ENCODE measurements around the gene SLC31A1.

SLC31A1 gene

DNA sequence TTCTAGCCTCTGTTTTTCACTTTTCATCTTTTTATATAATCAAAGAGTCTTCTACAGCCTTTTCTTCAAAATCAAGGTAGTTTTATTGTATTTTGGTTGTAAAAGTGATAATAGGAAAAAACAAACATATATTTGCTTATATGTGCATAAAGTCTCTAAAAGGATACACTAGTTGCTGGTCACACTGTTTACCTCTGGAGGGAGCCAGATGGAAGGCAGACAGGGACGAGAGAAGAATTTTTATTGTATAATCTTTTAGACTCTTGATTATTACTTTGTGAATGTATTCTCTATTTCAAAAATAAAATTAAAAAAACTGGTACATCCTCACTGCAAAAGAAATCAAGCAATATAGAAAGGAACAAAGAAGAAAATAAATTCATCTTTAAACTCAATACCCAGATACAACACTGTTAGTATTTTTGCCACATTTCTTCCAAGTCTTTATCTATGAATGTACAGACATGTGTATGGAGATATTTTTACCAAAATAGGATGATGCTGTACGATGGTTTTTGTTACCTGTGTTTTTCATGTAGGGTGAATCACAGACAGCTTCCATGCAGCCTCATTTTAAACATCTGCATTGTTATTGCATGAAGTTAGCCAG lies 88.0 kb downstream of the SLC31A1 start:
- no peak for DNase-seq

DNA sequence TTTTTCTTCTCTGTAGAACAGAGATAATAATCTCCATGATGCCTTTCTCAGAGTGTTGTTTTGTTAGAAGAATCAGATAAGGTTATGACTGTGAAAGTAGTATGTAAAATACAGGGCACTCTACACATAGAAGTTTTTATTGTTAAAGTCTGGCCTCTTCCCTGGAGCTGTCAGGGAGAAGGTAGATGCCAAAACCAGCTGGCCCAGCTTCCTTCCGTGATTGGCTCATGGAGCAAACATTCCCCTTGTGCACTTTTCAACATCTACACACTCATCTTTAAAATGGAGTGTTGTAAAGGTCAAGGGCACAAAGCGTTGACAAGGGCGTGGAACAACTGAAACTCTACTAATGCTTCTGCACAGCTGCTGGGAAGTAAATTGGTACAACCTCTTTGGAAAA lies 89.2 kb downstream of the SLC31A1 start:
- no peak for DNase-seq

DNA sequence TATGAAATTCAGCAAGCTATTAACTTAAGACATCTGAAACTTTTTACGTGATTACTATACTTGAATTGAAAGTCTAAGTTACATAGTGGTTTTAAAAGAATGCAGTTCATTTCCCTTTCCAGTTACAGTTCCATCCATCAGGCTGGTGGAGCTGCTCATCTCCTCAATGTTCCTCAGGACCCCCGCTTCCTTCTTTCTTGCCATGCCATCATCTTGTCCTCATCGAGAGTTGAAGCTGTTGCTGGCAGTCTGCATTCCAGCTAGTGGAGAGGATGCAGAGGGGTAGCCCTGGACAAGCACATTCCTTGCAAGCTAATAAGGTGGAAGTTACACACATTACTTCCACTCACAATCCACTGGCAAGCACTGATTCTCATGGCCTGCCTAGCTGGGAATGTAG lies 90.6 kb downstream of the SLC31A1 start:
- no peak for DNase-seq

DNA sequence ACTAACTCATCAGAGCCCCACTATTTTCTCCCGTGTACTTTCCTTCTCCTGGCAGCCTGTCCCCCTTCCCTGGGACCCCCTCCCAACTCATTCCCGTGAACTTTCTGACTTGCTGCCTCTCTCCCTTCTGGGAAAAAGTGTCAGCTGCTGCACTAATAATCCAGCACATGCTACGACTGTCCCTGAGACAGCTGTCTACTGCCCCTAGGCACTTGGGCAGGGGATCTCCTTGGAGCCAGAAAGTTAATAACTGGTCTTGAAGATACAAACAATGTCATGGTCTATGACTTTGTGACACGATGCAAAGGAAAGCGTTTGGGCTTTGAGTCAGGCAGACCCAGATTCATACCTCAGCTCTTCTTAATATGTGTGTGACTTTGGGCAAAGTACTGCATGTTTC lies 91.9 kb downstream of the SLC31A1 start:
- no peak for DNase-seq

Measured in NCI-H226 (cell line).